Endothelial cell of umbilical vein (primary cell): ENCODE data around the gene NFATC2. TPM values are rescaled to one million over a fixed set of nuclear protein-coding genes. Genes with fewer than 3 reads are reported as not detected.

Experiments
- BruUV-seq: library from RNA; stranded (reverse); fragments of 400-500 nt; replicated peaks from 2 replicates; lab custom pipeline; 2021; lab: Mats Ljungman, UMichigan
- CTCF ChIA-PET: fragments of 300-600, 350-600 bp; sonication (Branson Sonifier 250); formaldehyde crosslinking; loops from one replicate; lab custom pipeline; 2021; ENCODE audit warnings: antibody characterized with exemption, inconsistent platforms; lab: Charles Lee
- POLR2A ChIA-PET: fragments of 300-600, 350-600 bp; sonication (Branson Sonifier 250); formaldehyde crosslinking; loops from one replicate; lab custom pipeline; 2021; ENCODE audit warnings: antibody characterized with exemption, inconsistent platforms; lab: Charles Lee
- DNase-seq: peaks from one replicate; pipeline ENCODE4 v3.0.0-alpha.2; 2011; ENCODE audit warnings: low read depth, low spot score
- FAIRE-seq: peaks from 2 replicates; lab custom pipeline; 2011; peaks lifted over from hg19 to GRCh38; lab: Jason Lieb, UNC
- H2AFZ ChIP-seq: 2 replicates; pipeline ENCODE4 v1.6.0; 2012; ENCODE audit warnings: low read depth, low read length, control low read depth, inconsistent platforms
- H3K27ac ChIP-seq: 2 replicates; pipeline ENCODE4 v1.5.1; 2011; ENCODE audit warnings: low read depth, mild to moderate bottlenecking, control low read depth, low read length, moderate library complexity; ENCODE audit not compliant: insufficient read depth
- H3K27me3 ChIP-seq, 2 experiments: 2 replicates each; pipeline versions ENCODE4 v1.6.0 to v1.6.1; 2011; ENCODE audit warnings: low read length in 2 of 2, mixed read lengths in 1 of 2; ENCODE audit not compliant: control insufficient read depth in 2 of 2, insufficient read depth in 2 of 2
- H3K36me3 ChIP-seq, 2 experiments: 2 replicates in 1 of 2; 3 replicates in 1 of 2; pipeline ENCODE4 v1.5.1; 2011; ENCODE audit warnings: low read length in 2 of 2, mild to moderate bottlenecking in 1 of 2, moderate library complexity in 1 of 2; ENCODE audit not compliant: control insufficient read depth in 2 of 2, insufficient read depth in 2 of 2; ENCODE audit errors: extremely low read depth in 1 of 2
- H3K4me1 ChIP-seq: 3 replicates; pipeline ENCODE4 v1.5.1; 2011; ENCODE audit warnings: mild to moderate bottlenecking, low read length; ENCODE audit not compliant: control insufficient read depth, insufficient read depth; ENCODE audit errors: extremely low read depth
- H3K4me2 ChIP-seq: 2 replicates; pipeline ENCODE4 v1.6.1; 2011; ENCODE audit warnings: low read length, control low read depth, mixed read lengths; ENCODE audit not compliant: insufficient read depth
- H3K4me3 ChIP-seq, 3 experiments: fragments of 200-600 bp in 1 of 3; sonication (generic), shearing (Covaris generic) in 1 of 3; replicated peaks in 1 of 3; 2 replicates each; pipeline ENCODE4 v1.5.1; 2011 to 2016; ENCODE audit warnings: control low read depth in 3 of 3, low read length in 3 of 3, mild to moderate bottlenecking in 2 of 3, inconsistent platforms in 1 of 3, low read depth in 1 of 3, moderate library complexity in 1 of 3; ENCODE audit not compliant: insufficient read depth in 1 of 3
- H3K79me2 ChIP-seq: 2 replicates; pipeline ENCODE4 v1.6.0; 2012; ENCODE audit warnings: low read length, inconsistent platforms; ENCODE audit not compliant: control insufficient read depth, insufficient read depth
- H3K9ac ChIP-seq: replicated peaks from 2 replicates; pipeline ENCODE3; 2011; ENCODE audit warnings: low read length, control low read depth; ENCODE audit not compliant: insufficient read depth; ENCODE audit errors: extremely low read depth
- H3K9me1 ChIP-seq: replicated peaks from 3 replicates; pipeline ENCODE4 v1.6.0; 2011; ENCODE audit warnings: mild to moderate bottlenecking, low read length; ENCODE audit not compliant: control insufficient read depth, insufficient read depth; ENCODE audit errors: extremely low read depth
- H3K9me3 ChIP-seq: replicated peaks from 2 replicates; pipeline ENCODE4 v1.5.1; 2012; ENCODE audit warnings: low read length, inconsistent platforms; ENCODE audit not compliant: control insufficient read depth, insufficient read depth
- H4K20me1 ChIP-seq: replicated peaks from 2 replicates; pipeline ENCODE3; 2011; ENCODE audit warnings: mild to moderate bottlenecking, low read length; ENCODE audit not compliant: control insufficient read depth, insufficient read depth; ENCODE audit errors: extremely low read depth
- EZH2 ChIP-seq: IDR thresholded peaks from 2 replicates; pipeline ENCODE4 v1.6.1; 2012; ENCODE audit warnings: borderline replicate concordance, low read depth, mild to moderate bottlenecking, moderate library complexity, low read length, inconsistent platforms; ENCODE audit not compliant: severe bottlenecking
- FOS ChIP-seq: IDR thresholded peaks from 2 replicates; pipeline ENCODE4 v1.6.1; 2011; ENCODE audit warnings: mild to moderate bottlenecking, low read length, moderate library complexity, borderline replicate concordance; ENCODE audit not compliant: insufficient read depth
- GATA2 ChIP-seq: IDR thresholded peaks from 2 replicates; pipeline ENCODE4 v1.7.0; 2011; ENCODE audit warnings: low read depth, mild to moderate bottlenecking, moderate library complexity, mixed read lengths, low read length; ENCODE audit not compliant: insufficient read length, insufficient read depth
- JUN ChIP-seq: IDR thresholded peaks from 2 replicates; pipeline ENCODE4 v1.6.1; 2011; ENCODE audit warnings: borderline replicate concordance, low read depth; ENCODE audit not compliant: insufficient read length, insufficient read depth
- MYC ChIP-seq: IDR thresholded peaks from one replicate; pipeline ENCODE4 v1.6.1; 2011; ENCODE audit warnings: mild to moderate bottlenecking, low read depth, low read length
- POLR2A ChIP-seq: IDR thresholded peaks from 2 replicates; pipeline ENCODE4 v1.6.1; 2012; ENCODE audit warnings: low read depth, mild to moderate bottlenecking, control low read depth, low read length
- POLR2AphosphoS5 ChIP-seq: IDR thresholded peaks from 2 replicates; pipeline ENCODE4 v1.6.1; 2012; ENCODE audit warnings: low read depth, mild to moderate bottlenecking, control low read depth, low read length, moderate library complexity; ENCODE audit not compliant: insufficient read depth
- dilution Hi-C: fragments of 300-500 bp; cut with MboI; formaldehyde crosslinking; loops from one replicate; pipeline ENCODE4 v1.15.0; 2019; ENCODE audit warnings: low sequenced_read_pairs; ENCODE audit not compliant: extremely low pct_ligation_motif_present
- intact Hi-C: fragments of 100-400 bp; cut with micrococcal nuclease; formaldehyde crosslinking; loops from one replicate; pipeline ENCODE4 v1.10.0; 2022
- polyA plus RNA-seq, 4 experiments: library from polyadenylated mRNA; depleted of rRNA in 3 of 4; stranded (reverse) in 3 of 4; unstranded in 1 of 4; fragments of >200 nt; gene quantifications; 2 replicates each; pipeline versions ENCODE4 v1.2.1 to v1.2.3, GENCODE V29; 2011 to 2012; ENCODE audit warnings: missing spikeins in 1 of 4
- total RNA-seq: library from RNA; stranded (reverse); gene quantifications from 2 replicates; pipeline ENCODE4 v1.2.3, GENCODE V29; 2021
- TF ChIP-seq, protein P1 (sequence below): IDR thresholded peaks from 2 replicates; pipeline ENCODE4 v1.6.1; 2011; ENCODE audit not compliant: insufficient read depth, insufficient read length

NFATC2 gene
- total and polyA plus RNA-seq, 2 donors (not counting 3 experiments of a cell fraction or from before 2014, with no cell fraction given): 3.1 to 13.0 TPM

- no peaks in the 10 kb centered on the region for H3K9me1 ChIP-seq
- peaks cover 43% of the 10 kb centered on the region for H3K4me1 ChIP-seq
- no peaks in the 10 kb centered on the region for H4K20me1 ChIP-seq
- no peaks in the 10 kb centered on the region for H3K79me2 ChIP-seq
- no peak overlapping the region for H3K4me2 ChIP-seq
- dilution Hi-C loops: no loop called here
- POLR2A ChIA-PET: interaction anchor here (0.6 kb wide), 1 partner anchor 425 kb away, joined by 3 read pairs; no protein-coding TSS in a partner anchor
- DNase-seq (no peak), FAIRE-seq (no peak)
- no TSS peak for BruUV-seq
- H3K4me3 ChIP-seq: no peak overlapping the region
- H3K9ac ChIP-seq: no peak overlapping the region
- intact Hi-C loops: no loop called here
- H3K36me3 ChIP-seq: no peaks in the 10 kb centered on the region
- no peaks in the 10 kb centered on the region for H3K9me3 ChIP-seq
- TF ChIP-seq, protein P1, sequence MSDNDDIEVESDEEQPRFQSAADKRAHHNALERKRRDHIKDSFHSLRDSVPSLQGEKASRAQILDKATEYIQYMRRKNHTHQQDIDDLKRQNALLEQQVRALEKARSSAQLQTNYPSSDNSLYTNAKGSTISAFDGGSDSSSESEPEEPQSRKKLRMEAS: no peak
- no peak for TF ChIP-seq POLR2A
- TF ChIP-seq GATA2: no peak
- TF ChIP-seq FOS: no peak
- no peak for TF ChIP-seq MYC
- no peak for TF ChIP-seq JUN
- TF ChIP-seq POLR2AphosphoS5: no peak
- H3K27ac ChIP-seq: no peak overlapping the region
- CTCF ChIA-PET: interaction anchor here (1.5 kb wide), 1 partner anchor 16 kb away, joined by 3 read pairs; no protein-coding TSS in a partner anchor
- H2AFZ ChIP-seq: no peak overlapping the region
- no peaks in the 10 kb centered on the region for H3K27me3 ChIP-seq
Measured at GRCh38 chr20:51356871-51357270, 185.6 kb downstream of the NFATC2 start.

- dilution Hi-C loops (no loop called here), intact Hi-C loops (no loop called here)
- Histone ChIP-seq H3K27ac (peak overlapping the region; percentile 79), H3K9ac (peak overlapping the region; percentile 12), H3K27me3 (no peaks in the 10 kb centered on the region), H3K4me1 (peaks cover 36% of the 10 kb centered on the region), H3K9me3 (no peaks in the 10 kb centered on the region), H3K4me2 (peak overlapping the region; percentile 13), H3K79me2 (no peaks in the 10 kb centered on the region), H2AFZ (peak overlapping the region; percentile 55), H3K36me3 (no peaks in the 10 kb centered on the region), H4K20me1 (no peaks in the 10 kb centered on the region), H3K9me1 (no peaks in the 10 kb centered on the region), H3K4me3 (no peak overlapping the region)
- DNase-seq: peak; percentile 56
- BruUV-seq: no TSS peak
- POLR2A ChIA-PET: no interaction called here
- TF ChIP-seq EZH2 (no peak), GATA2 (no peak), JUN (peak; percentile 70), FOS (peak; percentile 32)
- CTCF ChIA-PET: interaction anchor here (0.6 to 1.9 kb wide), 14 partner anchors 9 to 561 kb away, joined by 3 to 16 read pairs (median 4); no protein-coding TSS in a partner anchor
- peak; percentile 81 for FAIRE-seq
Measured at GRCh38 chr20:51354769-51355319, 187.7 kb downstream of the NFATC2 start.
